Natural killer cell treated with Interleukin-12 subunit alpha and Interleukin-12 subunit beta and Interleukin-15 and Interleukin-18, amount 100 ng/mL, for 72 hours (primary cell): ENCODE data around the gene AGO1. TPM values are rescaled to one million over a fixed set of nuclear protein-coding genes. Genes with fewer than 3 reads are reported as not detected.
"Not testable (repeated sequence)": the region's sequence is repeated elsewhere in the genome, so short reads cannot be mapped to it uniquely, and the experiment has no call there.

Experiments used
- ATAC-seq, 2 donors: fragments of 150-1000 bp; cut with Tn5 transposase in 1 of 2; sonication (Bioruptor Pico), chemical (Tn5 transposase) in 1 of 2; 2 replicates each; pipeline ENCODE4 v1.10.0; 2021
- DNase-seq: peaks from one replicate; pipeline ENCODE4 v3.0.0; 2022; ENCODE audit warnings: low spot score
- H3K27ac Mint-ChIP-seq, 2 donors: 1 replicate in 1 of 2; 2 replicates in 1 of 2; pipeline ENCODE4 v1.8.0; 2022; ENCODE audit warnings: mixed read lengths in 2 of 2, mild to moderate bottlenecking in 1 of 2, moderate library complexity in 1 of 2
- H3K27me3 Mint-ChIP-seq, 2 donors: 1 replicate in 1 of 2; 2 replicates in 1 of 2; pipeline ENCODE4 v1.8.0; 2022; ENCODE audit warnings: mixed read lengths in 2 of 2
- H3K36me3 Mint-ChIP-seq: one replicate; pipeline ENCODE4 v1.8.0; 2022; ENCODE audit warnings: mixed read lengths
- H3K4me1 Mint-ChIP-seq, 2 donors: 1 replicate in 1 of 2; 2 replicates in 1 of 2; pipeline ENCODE4 v1.8.0; 2022; ENCODE audit warnings: low read depth in 2 of 2, mixed read lengths in 2 of 2, mild to moderate bottlenecking in 1 of 2
- H3K4me3 Mint-ChIP-seq: one replicate; pipeline ENCODE4 v1.8.0; 2022; ENCODE audit warnings: mixed read lengths
- H3K9me3 Mint-ChIP-seq: 2 replicates; pipeline ENCODE4 v1.8.0; 2022; ENCODE audit warnings: mixed read lengths
- total RNA-seq, 2 donors: library from RNA; stranded (reverse); gene quantifications; one replicate each; pipeline ENCODE4 v1.2.3, GENCODE V29; 2022

Gene AGO1
- total RNA-seq, 2 donors from 2014 or later, result 25.3 to 37.2 TPM

- Mint-ChIP-seq H3K27ac (peak overlapping the region in 1 of 2 donors; percentile 0), H3K4me3 (peak overlapping the region; percentile 61), H3K27me3 (no peaks in the 10 kb centered on the region), H3K9me3 (no peaks in the 10 kb centered on the region), H3K4me1 (peaks cover 24 to 27% of the 10 kb centered on the region in 2 donors), H3K36me3 (no peaks in the 10 kb centered on the region)
- no peak for DNase-seq
- ATAC-seq, result no peak
Observed at GRCh38 chr1:35881850-35882273, 1.1 kb upstream of the AGO1 start.

- H3K27ac Mint-ChIP-seq, result peak overlapping the region in 1 of 2 donors; percentile 0
Observed at GRCh38 chr1:35882586-35882944, 444 bp upstream of the AGO1 start.

GRCh38 chr1:35883635-35884101, 659 bp downstream of the AGO1 start:
- DNase-seq (peak; percentile 69), ATAC-seq (peak; percentile 2 to 22)
- no peaks in the 10 kb centered on the region for H3K27me3 Mint-ChIP-seq
- peak overlapping the region; percentile 34 to 86 for H3K27ac Mint-ChIP-seq
- H3K4me3 Mint-ChIP-seq, result peak overlapping the region; percentile 93
- H3K36me3 Mint-ChIP-seq, result peaks cover 5% of the 10 kb centered on the region
- peaks cover 31 to 38% of the 10 kb centered on the region in 2 donors for H3K4me1 Mint-ChIP-seq
- no peaks in the 10 kb centered on the region for H3K9me3 Mint-ChIP-seq

More at GRCh38 chr1:35882586-35882944, 444 bp upstream of the AGO1 start:
- peak overlapping the region; percentile 61 for H3K4me3 Mint-ChIP-seq
- H3K4me1 Mint-ChIP-seq, result peaks cover 27 to 32% of the 10 kb centered on the region in 2 donors
- no peaks in the 10 kb centered on the region for H3K36me3 Mint-ChIP-seq
- ATAC-seq (no peak), DNase-seq (no peak)
- H3K27me3 Mint-ChIP-seq, result no peaks in the 10 kb centered on the region
- H3K9me3 Mint-ChIP-seq, result no peaks in the 10 kb centered on the region

- H3K9me3 Mint-ChIP-seq, result no peaks in the 10 kb centered on the region
- no peak overlapping the region for H3K27ac Mint-ChIP-seq
Observed at GRCh38 chr1:35884934-35885333, 1.9 kb downstream of the AGO1 start.

GRCh38 chr1:35885961-35886558, 3.1 kb downstream of the AGO1 start:
- peak overlapping the region in 1 of 2 donors; percentile 0 for H3K27ac Mint-ChIP-seq
- peaks cover 11% of the 10 kb centered on the region for H3K36me3 Mint-ChIP-seq
- DNase-seq (no peak), ATAC-seq (no peak)
- H3K9me3 Mint-ChIP-seq, result no peaks in the 10 kb centered on the region
- no peaks in the 10 kb centered on the region for H3K27me3 Mint-ChIP-seq
- H3K4me1 Mint-ChIP-seq, result peaks cover 31 to 41% of the 10 kb centered on the region in 2 donors
- no peak overlapping the region for H3K4me3 Mint-ChIP-seq

More at GRCh38 chr1:35884934-35885333, 1.9 kb downstream of the AGO1 start:
- ATAC-seq (no peak), DNase-seq (no peak)
- Mint-ChIP-seq H3K36me3 (peaks cover 9% of the 10 kb centered on the region), H3K27me3 (no peaks in the 10 kb centered on the region), H3K4me3 (peak overlapping the region; percentile 93), H3K4me1 (peaks cover 31 to 41% of the 10 kb centered on the region in 2 donors)

GRCh38 chr1:35886577-35887431, 3.8 kb downstream of the AGO1 start:
- Mint-ChIP-seq H3K27me3 (no peaks in the 10 kb centered on the region), H3K9me3 (no peaks in the 10 kb centered on the region), H3K36me3 (peaks cover 13% of the 10 kb centered on the region), H3K27ac (peak overlapping the region in 1 of 2 donors; percentile 0), H3K4me3 (no peak overlapping the region), H3K4me1 (peaks cover 29 to 38% of the 10 kb centered on the region in 2 donors)
- no peak for DNase-seq
- ATAC-seq, result no peak

- no peak overlapping the region for H3K27ac Mint-ChIP-seq
- H3K9me3 Mint-ChIP-seq, result no peaks in the 10 kb centered on the region
- no peaks in the 10 kb centered on the region for H3K27me3 Mint-ChIP-seq
- peaks cover 22 to 31% of the 10 kb centered on the region in 2 donors for H3K4me1 Mint-ChIP-seq
- DNase-seq (no peak), ATAC-seq (no peak)
- H3K36me3 Mint-ChIP-seq, result peaks cover 13% of the 10 kb centered on the region
- H3K4me3 Mint-ChIP-seq, result no peak overlapping the region
Observed at GRCh38 chr1:35887508-35887907, 4.5 kb downstream of the AGO1 start.

- no peak for ATAC-seq
- Mint-ChIP-seq H3K36me3 (peaks cover 13% of the 10 kb centered on the region), H3K4me3 (no peak overlapping the region), H3K27me3 (no peaks in the 10 kb centered on the region), H3K4me1 (peaks cover 19 to 28% of the 10 kb centered on the region in 2 donors), H3K27ac (no peak overlapping the region), H3K9me3 (no peaks in the 10 kb centered on the region)
- DNase-seq, result no peak
Observed at GRCh38 chr1:35888255-35888654, 5.2 kb downstream of the AGO1 start.

- peaks cover 13% of the 10 kb centered on the region for H3K36me3 Mint-ChIP-seq
Observed at GRCh38 chr1:35888981-35889380, 6.0 kb downstream of the AGO1 start.

GRCh38 chr1:35893051-35893879, 10.3 kb downstream of the AGO1 start:
- peaks cover 12% of the 10 kb centered on the region for H3K36me3 Mint-ChIP-seq
- no peak for DNase-seq
- H3K4me1 Mint-ChIP-seq, result peaks cover 5 to 10% of the 10 kb centered on the region in 2 donors
- peak in 1 of 2 donors; percentile 35 for ATAC-seq
- peak overlapping the region in 1 of 2 donors; percentile 78 for H3K27ac Mint-ChIP-seq
- no peak overlapping the region for H3K4me3 Mint-ChIP-seq
- H3K9me3 Mint-ChIP-seq, result no peaks in the 10 kb centered on the region
- no peaks in the 10 kb centered on the region for H3K27me3 Mint-ChIP-seq

More at GRCh38 chr1:35888981-35889380, 6.0 kb downstream of the AGO1 start:
- peaks cover 19 to 28% of the 10 kb centered on the region in 2 donors for H3K4me1 Mint-ChIP-seq
- not testable (repeated sequence) for ATAC-seq, H3K27ac Mint-ChIP-seq, H3K9me3 Mint-ChIP-seq, H3K27me3 Mint-ChIP-seq, DNase-seq, H3K4me3 Mint-ChIP-seq

- no peaks in the 10 kb centered on the region for H3K9me3 Mint-ChIP-seq
- peaks cover 10% of the 10 kb centered on the region for H3K36me3 Mint-ChIP-seq
- peaks cover 5 to 10% of the 10 kb centered on the region in 2 donors for H3K4me1 Mint-ChIP-seq
- no peak overlapping the region for H3K4me3 Mint-ChIP-seq
- no peaks in the 10 kb centered on the region for H3K27me3 Mint-ChIP-seq
- H3K27ac Mint-ChIP-seq, result peak overlapping the region; percentile 28 to 78
- DNase-seq (no peak), ATAC-seq (peak; percentile 61 to 82)
Observed at GRCh38 chr1:35894183-35894582, 11.2 kb downstream of the AGO1 start.

GRCh38 chr1:35894656-35895055, 11.6 kb downstream of the AGO1 start:
- peak overlapping the region in 1 of 2 donors; percentile 28 for H3K27ac Mint-ChIP-seq
- H3K9me3 Mint-ChIP-seq, result no peaks in the 10 kb centered on the region
- H3K4me3 Mint-ChIP-seq, result no peak overlapping the region

GRCh38 chr1:35899941-35900340, 16.9 kb downstream of the AGO1 start:
- Mint-ChIP-seq H3K9me3 (no peaks in the 10 kb centered on the region), H3K27ac (no peak overlapping the region), H3K4me1 (peaks cover 0 to 5% of the 10 kb centered on the region in 2 donors), H3K36me3 (peaks cover 12% of the 10 kb centered on the region), H3K4me3 (no peak overlapping the region), H3K27me3 (no peaks in the 10 kb centered on the region)
- no peak for DNase-seq
- ATAC-seq, result no peak

More at GRCh38 chr1:35894656-35895055, 11.6 kb downstream of the AGO1 start:
- Mint-ChIP-seq H3K27me3 (no peaks in the 10 kb centered on the region), H3K36me3 (peaks cover 12% of the 10 kb centered on the region), H3K4me1 (peaks cover 5 to 10% of the 10 kb centered on the region in 2 donors)
- ATAC-seq (no peak), DNase-seq (no peak)
